Sigmoid colon (tissue), 4 donors: ENCODE measurements around the gene PRKD1.

Experiments
- EP300 ChIP-seq, 4 donors: sonication (generic); formaldehyde crosslinking; IDR thresholded peaks; one replicate each; pipeline ENCODE4 v1.6.1; 2017; ENCODE audit warnings: antibody characterized with exemption in 4 of 4
- POLR2AphosphoS5 ChIP-seq, 4 donors: sonication (generic); formaldehyde crosslinking; IDR thresholded peaks; one replicate each; pipeline ENCODE4 v1.6.1; 2017; ENCODE audit warnings: antibody characterized with exemption in 4 of 4
- TF ChIP-seq, protein P1 (sequence below), 4 experiments: fragments of 450-650 bp in 3 of 4; fragments of 200-600 bp in 1 of 4; IDR thresholded peaks; one replicate each; pipeline ENCODE4 v1.5.1; 2016 to 2019; ENCODE audit warnings: antibody characterized with exemption in 4 of 4, mild to moderate bottlenecking in 3 of 4, moderate library complexity in 2 of 4

- TF ChIP-seq POLR2AphosphoS5 (IDR thresholded peaks at IDR 0.05), result no peak
- TF ChIP-seq, protein P1, sequence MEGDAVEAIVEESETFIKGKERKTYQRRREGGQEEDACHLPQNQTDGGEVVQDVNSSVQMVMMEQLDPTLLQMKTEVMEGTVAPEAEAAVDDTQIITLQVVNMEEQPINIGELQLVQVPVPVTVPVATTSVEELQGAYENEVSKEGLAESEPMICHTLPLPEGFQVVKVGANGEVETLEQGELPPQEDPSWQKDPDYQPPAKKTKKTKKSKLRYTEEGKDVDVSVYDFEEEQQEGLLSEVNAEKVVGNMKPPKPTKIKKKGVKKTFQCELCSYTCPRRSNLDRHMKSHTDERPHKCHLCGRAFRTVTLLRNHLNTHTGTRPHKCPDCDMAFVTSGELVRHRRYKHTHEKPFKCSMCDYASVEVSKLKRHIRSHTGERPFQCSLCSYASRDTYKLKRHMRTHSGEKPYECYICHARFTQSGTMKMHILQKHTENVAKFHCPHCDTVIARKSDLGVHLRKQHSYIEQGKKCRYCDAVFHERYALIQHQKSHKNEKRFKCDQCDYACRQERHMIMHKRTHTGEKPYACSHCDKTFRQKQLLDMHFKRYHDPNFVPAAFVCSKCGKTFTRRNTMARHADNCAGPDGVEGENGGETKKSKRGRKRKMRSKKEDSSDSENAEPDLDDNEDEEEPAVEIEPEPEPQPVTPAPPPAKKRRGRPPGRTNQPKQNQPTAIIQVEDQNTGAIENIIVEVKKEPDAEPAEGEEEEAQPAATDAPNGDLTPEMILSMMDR (IDR thresholded peaks at IDR 0.05), result no peak
- no peak for TF ChIP-seq EP300 (IDR thresholded peaks at IDR 0.05)
These were observed 15.8 kb downstream of the PRKD1 start for GRCh38 chr14:29911810-29912209.
